HG03045 (cell line): ENCODE measurements around the gene PPP6R3.

Source experiments
- ATAC-seq: cut with Tn5 transposase; IDR thresholded peaks from one replicate; pipeline ENCODE4 v1.9.1; 2021; ENCODE audit warnings: mild to moderate bottlenecking, moderate library complexity; ENCODE audit not compliant: unreplicated experiment

The PPP6R3 gene

GRCh38 chr11:68481579-68482240, 21.2 kb downstream of the PPP6R3 start:
- ATAC-seq: no peak

GRCh38 chr11:68488623-68489022, 28.1 kb downstream of the PPP6R3 start:
- no peak for ATAC-seq

GRCh38 chr11:68495220-68495729, 34.7 kb downstream of the PPP6R3 start:
- no peak for ATAC-seq

GRCh38 chr11:68495872-68496271, 35.3 kb downstream of the PPP6R3 start:
- no peak for ATAC-seq

GRCh38 chr11:68497761-68498160, 37.2 kb downstream of the PPP6R3 start:
- no peak for ATAC-seq

- no peak for ATAC-seq
These were observed 37.8 kb downstream of the PPP6R3 start for GRCh38 chr11:68498321-68498720.

GRCh38 chr11:68498903-68499883, 38.6 kb downstream of the PPP6R3 start:
- no peak for ATAC-seq

GRCh38 chr11:68500206-68500605, 39.7 kb downstream of the PPP6R3 start:
- ATAC-seq: no peak

- ATAC-seq: no peak
These were observed 41.3 kb downstream of the PPP6R3 start for GRCh38 chr11:68501813-68502212.

- no peak for ATAC-seq
These were observed 42.7 kb downstream of the PPP6R3 start for GRCh38 chr11:68503251-68503687.

GRCh38 chr11:68503792-68504191, 43.2 kb downstream of the PPP6R3 start:
- ATAC-seq: no peak

- no peak for ATAC-seq
These were observed 44.0 kb downstream of the PPP6R3 start for GRCh38 chr11:68504432-68505066.

- no peak for ATAC-seq
These were observed 45.0 kb downstream of the PPP6R3 start for GRCh38 chr11:68505596-68505995.

- no peak for ATAC-seq
These were observed 46.4 kb downstream of the PPP6R3 start for GRCh38 chr11:68506908-68507307.

- no peak for ATAC-seq
These were observed 47.9 kb downstream of the PPP6R3 start for GRCh38 chr11:68508425-68508824.

- ATAC-seq: no peak
These were observed 48.5 kb downstream of the PPP6R3 start for GRCh38 chr11:68509066-68509465.

- ATAC-seq: no peak
These were observed 53.5 kb downstream of the PPP6R3 start for GRCh38 chr11:68513930-68514487.

GRCh38 chr11:68517121-68517741, 56.7 kb downstream of the PPP6R3 start:
- no peak for ATAC-seq

- ATAC-seq: no peak
These were observed 57.6 kb downstream of the PPP6R3 start for GRCh38 chr11:68518191-68518590.

- ATAC-seq: no peak
These were observed 61.6 kb downstream of the PPP6R3 start for GRCh38 chr11:68521969-68522652.
